Suprapubic skin (tissue), 4 donors: ENCODE data around the gene SHISA7. TPM values are rescaled to one million over a fixed set of nuclear protein-coding genes. Genes with fewer than 3 reads are reported as not detected.

Source experiments
- DNase-seq, 2 donors: peaks; one replicate each; pipeline ENCODE4 v3.0.0-alpha.2; 2019; ENCODE audit warnings: low spot score in 2 of 2
- H3K27ac ChIP-seq: fragments of 200-600 bp; sonication (generic); one replicate; pipeline ENCODE4 v1.5.1; 2019
- H3K27me3 ChIP-seq: fragments of 200-600 bp; sonication (generic); one replicate; pipeline ENCODE4 v1.5.1; 2019
- H3K36me3 ChIP-seq: fragments of 200-600 bp; sonication (generic); one replicate; pipeline ENCODE4 v1.5.1; 2019
- H3K4me1 ChIP-seq: fragments of 200-600 bp; sonication (generic); one replicate; pipeline ENCODE4 v1.5.1; 2019
- H3K4me3 ChIP-seq: fragments of 200-600 bp; sonication (generic); one replicate; pipeline ENCODE4 v1.5.1; 2019; ENCODE audit warnings: mild to moderate bottlenecking
- H3K9me3 ChIP-seq: fragments of 200-600 bp; sonication (generic); one replicate; pipeline ENCODE4 v1.5.1; 2019
- CTCF ChIP-seq, 2 donors: fragments of 200-600 bp in 1 of 2; fragments of 450-650 bp in 1 of 2; sonication (generic) in 1 of 2; IDR thresholded peaks; one replicate each; pipeline ENCODE4 v1.5.1; 2016 to 2019; ENCODE audit warnings: antibody characterized with exemption in 2 of 2, mild to moderate bottlenecking in 1 of 2, moderate library complexity in 1 of 2
- EP300 ChIP-seq: sonication (generic); formaldehyde crosslinking; IDR thresholded peaks from one replicate; pipeline ENCODE4 v1.6.1; 2017; ENCODE audit warnings: antibody characterized with exemption
- POLR2A ChIP-seq, 2 donors: fragments of 450-650 bp; IDR thresholded peaks; one replicate each; pipeline ENCODE4 v1.6.1; 2017; ENCODE audit warnings: antibody characterized with exemption in 2 of 2, mild to moderate bottlenecking in 2 of 2, moderate library complexity in 2 of 2
- POLR2AphosphoS5 ChIP-seq, 3 donors: sonication (generic); formaldehyde crosslinking; IDR thresholded peaks; one replicate each; pipeline ENCODE4 v1.6.1; 2017; ENCODE audit warnings: antibody characterized with exemption in 3 of 3
- WGBS: methylation state at CpG from one replicate; pipeline ENCODE4 v1.1.5; 2018; 5-methylcytosine and 5-hydroxymethylcytosine counted together
- total RNA-seq, 4 donors: library from RNA; depleted of rRNA; stranded (reverse); fragments of >200 nt; gene quantifications; one replicate each; pipeline ENCODE4 v1.1.0, GENCODE V29; 2016

The SHISA7 gene
- total RNA-seq, result under 1 TPM in 2 of 4 donors, not detected in 2; 0.08 to 0.26 TPM

GRCh38 chr19:55443045-55443823, at the start of gene SHISA7:
Gene SHISA7 (minus strand): TSS chr19:55443300. CDS start chr19:55442863, 437 bp downstream.
- Histone ChIP-seq H3K36me3 (no peaks in the 10 kb centered on the region), H3K9me3 (no peaks in the 10 kb centered on the region), H3K27me3 (peaks cover 82% of the 10 kb centered on the region), H3K4me1 (peaks cover 43% of the 10 kb centered on the region), H3K27ac (no peak within 1 kb of the TSS), H3K4me3 (peak within 1 kb of the TSS; percentile 23)
- WGBS, result 4% methylated on average over 43 of the region's 43 CpGs
- DNase-seq, result no peak
- TF ChIP-seq POLR2A (IDR thresholded peaks at IDR 0.05), result no peak
- no peak for TF ChIP-seq CTCF (IDR thresholded peaks at IDR 0.05)
- no peak for TF ChIP-seq EP300
- no peak for TF ChIP-seq POLR2AphosphoS5 (IDR thresholded peaks at IDR 0.05)

DNA sequence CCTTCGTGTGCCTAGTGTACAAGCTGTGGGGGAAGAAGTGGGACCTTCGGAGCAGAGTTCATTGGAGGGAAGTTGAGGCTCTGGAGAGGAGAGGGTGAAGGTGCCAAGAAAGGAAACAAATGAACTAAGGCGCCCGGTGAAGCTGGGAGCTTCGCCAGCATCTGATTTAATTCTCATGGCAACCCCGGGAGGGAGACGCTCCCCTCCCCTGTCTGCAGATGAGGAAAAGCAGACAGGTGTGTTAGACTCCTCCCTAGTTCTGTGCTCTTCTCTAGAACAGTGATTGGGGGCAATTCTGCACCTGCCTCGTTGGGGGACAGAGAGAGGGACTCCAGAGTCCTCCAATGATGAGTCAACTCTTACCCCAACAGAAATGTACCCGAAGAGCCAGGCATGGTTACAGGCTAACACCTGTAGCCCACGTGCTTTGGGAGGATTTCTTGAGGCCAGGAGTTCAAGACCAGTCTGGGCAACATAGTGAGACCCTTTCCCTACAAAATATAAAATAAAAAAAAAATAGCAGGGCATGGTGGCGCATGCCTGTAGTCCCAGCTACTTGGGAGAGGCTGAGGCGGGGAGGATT, 49.4 kb upstream of the SHISA7 start:
- TF ChIP-seq CTCF (IDR thresholded peaks at IDR 0.05), result no peak
- TF ChIP-seq EP300, result no peak
- Histone ChIP-seq H3K4me1 (peaks cover 37% of the 10 kb centered on the region), H3K36me3 (no peaks in the 10 kb centered on the region), H3K27me3 (peaks cover 21% of the 10 kb centered on the region), H3K4me3 (no peak overlapping the region), H3K27ac (no peak overlapping the region), H3K9me3 (no peaks in the 10 kb centered on the region)
- WGBS, result 33% methylated on average over 12 of the region's 12 CpGs
- no peak for DNase-seq

GRCh38 chr19:55491546-55492360, 48.7 kb upstream of the SHISA7 start:
- Histone ChIP-seq H3K36me3 (no peaks in the 10 kb centered on the region), H3K9me3 (no peaks in the 10 kb centered on the region), H3K4me1 (peaks cover 43% of the 10 kb centered on the region), H3K27ac (no peak overlapping the region), H3K27me3 (peaks cover 21% of the 10 kb centered on the region), H3K4me3 (no peak overlapping the region)
- TF ChIP-seq POLR2AphosphoS5 (IDR thresholded peaks at IDR 0.05), result no peak
- no peak for TF ChIP-seq POLR2A (IDR thresholded peaks at IDR 0.05)
- no peak for TF ChIP-seq CTCF (IDR thresholded peaks at IDR 0.05)
- no peak for TF ChIP-seq EP300
- WGBS, result 60% methylated on average over 22 of the region's 24 CpGs
- no peak for DNase-seq

DNA sequence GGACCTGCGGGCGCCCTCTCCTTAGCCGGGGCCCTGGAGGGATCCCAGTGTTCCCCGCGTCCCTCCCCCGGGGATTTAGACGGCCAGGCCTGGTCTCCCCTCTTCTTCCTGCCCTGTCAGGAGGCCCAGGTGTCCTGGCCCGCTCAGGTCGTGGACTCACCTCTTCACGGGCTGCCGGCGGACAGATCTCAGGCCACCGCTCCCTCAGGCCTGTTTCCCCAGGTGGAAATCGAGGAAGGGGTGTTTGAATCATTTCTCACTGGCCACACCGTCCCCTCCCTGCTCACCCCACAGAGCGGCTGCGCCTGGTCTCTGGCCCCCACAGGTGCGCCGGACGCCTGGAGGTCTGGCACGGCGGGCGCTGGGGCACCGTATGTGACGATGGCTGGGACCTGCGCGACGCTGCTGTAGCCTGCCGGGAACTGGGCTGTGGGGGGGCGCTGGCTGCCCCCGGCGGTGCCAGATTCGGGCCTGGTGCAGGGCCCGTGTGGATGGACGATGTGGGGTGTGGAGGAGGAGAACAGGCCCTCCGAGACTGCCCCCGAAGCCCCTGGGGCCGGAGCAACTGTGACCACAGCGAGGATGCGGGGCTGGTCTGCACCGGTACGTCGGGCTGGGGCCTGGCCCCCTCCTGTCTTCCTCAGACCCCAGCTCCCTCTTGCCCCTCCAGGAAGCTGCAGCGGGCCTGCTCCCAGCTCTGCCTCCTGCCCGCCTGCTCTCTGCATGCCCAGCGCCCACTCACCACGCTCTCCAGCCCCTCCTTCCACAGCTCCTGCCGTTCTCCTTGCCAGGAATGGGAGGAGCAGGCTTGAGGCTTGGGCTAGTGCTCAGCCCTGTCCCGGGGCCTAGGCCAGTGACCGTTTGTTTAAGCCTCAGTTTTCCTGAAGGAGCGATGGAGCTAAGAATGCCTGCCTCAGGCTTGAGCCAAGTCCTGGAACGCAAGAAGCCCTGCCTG, 47.7 kb upstream of the SHISA7 start:
- H3K27me3 ChIP-seq, result peaks cover 21% of the 10 kb centered on the region
- H3K4me1 ChIP-seq, result peaks cover 53% of the 10 kb centered on the region
- TF ChIP-seq EP300, result no peak
- TF ChIP-seq POLR2AphosphoS5 (IDR thresholded peaks at IDR 0.05), result no peak
- no peak for TF ChIP-seq CTCF (IDR thresholded peaks at IDR 0.05)
- no peak overlapping the region for H3K4me3 ChIP-seq
- H3K9me3 ChIP-seq, result no peaks in the 10 kb centered on the region
- H3K36me3 ChIP-seq, result no peaks in the 10 kb centered on the region
- no peak for DNase-seq
- no peak overlapping the region for H3K27ac ChIP-seq
- WGBS, result 75% methylated on average over 31 of the region's 52 CpGs
